Lower lobe of right lung (tissue), 2 donors: Measurements from ENCODE around the gene RHEX. TPM values are rescaled to one million over a fixed set of nuclear protein-coding genes. Genes with fewer than 3 reads are reported as not detected.

ENCODE experiments used
- ATAC-seq, 2 donors: fragments of 200-7000 bp; cut with Tn5 transposase; one replicate each; pipeline ENCODE4 v1.9.1; 2020 to 2022; ENCODE audit warnings: mild to moderate bottlenecking in 2 of 2, moderate library complexity in 2 of 2
- DNase-seq: peaks from one replicate; pipeline ENCODE4 v3.0.0-alpha.2; 2020
- H3K27ac ChIP-seq: fragments of 200-600 bp; one replicate; pipeline ENCODE4 v1.8.0; 2022
- H3K27me3 ChIP-seq: fragments of 200-600 bp; one replicate; pipeline ENCODE4 v1.8.0; 2022; ENCODE audit warnings: low read depth
- H3K36me3 ChIP-seq: fragments of 200-600 bp; one replicate; pipeline ENCODE4 v1.8.0; 2022; ENCODE audit warnings: mild to moderate bottlenecking
- H3K4me1 ChIP-seq: fragments of 200-600 bp; one replicate; pipeline ENCODE4 v1.8.0; 2022
- H3K4me3 ChIP-seq: fragments of 200-600 bp; one replicate; pipeline ENCODE4 v1.8.0; 2022; ENCODE audit warnings: mild to moderate bottlenecking
- H3K9me3 ChIP-seq: fragments of 200-600 bp; one replicate; pipeline ENCODE4 v1.8.0; 2022
- CTCF ChIP-seq: fragments of 200-600 bp; IDR thresholded peaks from one replicate; pipeline ENCODE4 v1.8.0; 2022; ENCODE audit warnings: antibody characterized with exemption, mild to moderate bottlenecking
- intact Hi-C: fragments of 100-400 bp; cut with DNase I; formaldehyde crosslinking; loops from one replicate; pipeline ENCODE4 v1.11.0; 2022
- total RNA-seq: library from RNA; stranded (reverse); fragmentation: NEBNext Ultra II Directional; extraction: Animal tissue kit (Norgen Biotek cat#: 25700); gene quantifications from one replicate; pipeline ENCODE4 v1.2.1, GENCODE V29; 2021
- donor health status: DM: no; HTN: yes; CAD: no; lungs with severe emphysema.

The RHEX gene
- total RNA-seq, 1 donor from 2014 or later: 13.5 TPM

- intact Hi-C loops: no loop called here
- DNase-seq: no peak
- Histone ChIP-seq H3K4me3 (no peak overlapping the region), H3K27ac (no peak overlapping the region), H3K27me3 (no peaks in the 10 kb centered on the region), H3K36me3 (no peaks in the 10 kb centered on the region), H3K4me1 (no peaks in the 10 kb centered on the region), H3K9me3 (no peaks in the 10 kb centered on the region)
- TF ChIP-seq CTCF: no peak
- peak in 1 of 2 donors; percentile 21 for ATAC-seq
Observed at GRCh38 chr1:206039046-206039973, 13.7 kb upstream of the RHEX start.

GRCh38 chr1:206040328-206040727 lies 12.6 kb upstream of the RHEX start:
- Histone ChIP-seq H3K9me3 (no peaks in the 10 kb centered on the region), H3K4me3 (no peak overlapping the region), H3K4me1 (no peaks in the 10 kb centered on the region), H3K36me3 (no peaks in the 10 kb centered on the region), H3K27ac (no peak overlapping the region), H3K27me3 (no peaks in the 10 kb centered on the region)
- no peak for ATAC-seq
- DNase-seq: no peak
- intact Hi-C loops: no loop called here
- TF ChIP-seq CTCF: no peak

DNA sequence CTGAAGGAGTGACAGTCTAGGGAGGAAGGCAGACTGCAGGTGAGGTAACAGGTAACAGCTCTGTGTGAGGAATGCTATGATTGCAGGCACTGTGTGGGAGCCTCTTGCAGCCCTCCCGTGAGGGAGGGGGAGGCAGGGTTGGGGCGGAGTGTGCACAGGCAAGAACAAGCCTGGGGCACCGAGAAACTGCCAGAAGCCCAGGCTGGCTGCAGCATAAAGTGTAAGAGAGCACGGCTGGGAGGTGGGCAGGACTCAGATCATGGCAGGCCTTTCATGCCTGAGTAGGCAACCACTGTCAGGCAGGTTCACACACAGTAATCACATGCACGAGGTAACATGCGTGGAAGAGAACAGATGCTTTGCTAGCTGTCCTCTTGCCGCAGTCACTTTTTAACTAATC lies 11.3 kb upstream of the RHEX start:
- H3K27me3 ChIP-seq: no peaks in the 10 kb centered on the region
- H3K27ac ChIP-seq: no peak overlapping the region
- H3K4me3 ChIP-seq: no peak overlapping the region
- TF ChIP-seq CTCF: no peak
- no peaks in the 10 kb centered on the region for H3K9me3 ChIP-seq
- no peak for DNase-seq
- intact Hi-C loops: no loop called here
- H3K4me1 ChIP-seq: no peaks in the 10 kb centered on the region
- H3K36me3 ChIP-seq: no peaks in the 10 kb centered on the region
- peak in 1 of 2 donors; percentile 23 for ATAC-seq

- no peak overlapping the region for H3K4me3 ChIP-seq
- no peaks in the 10 kb centered on the region for H3K27me3 ChIP-seq
- intact Hi-C loops: no loop called here
- H3K27ac ChIP-seq: no peak overlapping the region
- no peaks in the 10 kb centered on the region for H3K36me3 ChIP-seq
- ATAC-seq (no peak), DNase-seq (no peak)
- no peak for TF ChIP-seq CTCF
- H3K4me1 ChIP-seq: peaks cover 7% of the 10 kb centered on the region
- no peaks in the 10 kb centered on the region for H3K9me3 ChIP-seq
Observed at GRCh38 chr1:206047271-206047670, 5.7 kb upstream of the RHEX start.

GRCh38 chr1:206048582-206048981 lies 4.4 kb upstream of the RHEX start:
- DNase-seq (peak; percentile 67), ATAC-seq (peak; percentile 55 to 74)
- H3K36me3 ChIP-seq: no peaks in the 10 kb centered on the region
- H3K4me1 ChIP-seq: peaks cover 7% of the 10 kb centered on the region
- no peaks in the 10 kb centered on the region for H3K27me3 ChIP-seq
- no peak for TF ChIP-seq CTCF
- H3K4me3 ChIP-seq: no peak overlapping the region
- H3K9me3 ChIP-seq: no peaks in the 10 kb centered on the region
- intact Hi-C loops: no loop called here
- H3K27ac ChIP-seq: no peak overlapping the region
